Liver (tissue), 3 donors: ENCODE data around the gene SCP2.

ENCODE experiments used
- FOXA1 ChIP-seq: IDR thresholded peaks from 2 replicates; pipeline ENCODE4 v1.6.1; 2016; ENCODE audit warnings: antibody characterized with exemption
- HNF4G ChIP-seq: IDR thresholded peaks from 2 replicates; pipeline ENCODE4 v1.6.1; 2016; ENCODE audit warnings: antibody characterized with exemption
- TF ChIP-seq, protein P1 (sequence below): fragments of 150-350 bp; IDR thresholded peaks from 2 replicates; pipeline ENCODE4 v1.5.1; 2017; ENCODE audit warnings: improper control_type of control experiment, low read depth, low read length; ENCODE audit not compliant: missing input control
- TF ChIP-seq, protein P2 (sequence below): IDR thresholded peaks from 2 replicates; pipeline ENCODE4 v1.6.1; 2016; ENCODE audit warnings: antibody characterized with exemption
- donor health status: healthy.
- donor health status: healthy.

DNA sequence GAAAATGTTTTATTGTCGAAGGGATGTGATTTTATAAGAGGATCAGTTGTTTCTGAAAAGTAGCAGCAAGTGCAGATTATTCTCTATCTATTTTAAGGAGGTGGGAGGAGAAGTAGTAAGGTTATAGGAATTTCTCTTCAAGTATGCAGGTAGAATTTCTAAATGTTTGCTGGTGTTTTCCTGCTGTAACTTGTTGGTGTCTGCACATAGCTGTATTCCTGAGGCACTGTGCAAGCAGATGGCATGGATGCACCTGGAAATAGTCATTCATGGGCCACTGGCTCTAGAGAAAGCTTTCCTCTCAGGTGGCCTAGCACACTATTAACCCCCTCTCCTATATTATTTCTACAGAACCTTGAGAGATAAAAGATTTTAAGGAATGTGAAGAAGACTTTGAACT, 104.7 kb downstream of the SCP2 start:
- TF ChIP-seq HNF4G: no peak
- TF ChIP-seq, protein P1, sequence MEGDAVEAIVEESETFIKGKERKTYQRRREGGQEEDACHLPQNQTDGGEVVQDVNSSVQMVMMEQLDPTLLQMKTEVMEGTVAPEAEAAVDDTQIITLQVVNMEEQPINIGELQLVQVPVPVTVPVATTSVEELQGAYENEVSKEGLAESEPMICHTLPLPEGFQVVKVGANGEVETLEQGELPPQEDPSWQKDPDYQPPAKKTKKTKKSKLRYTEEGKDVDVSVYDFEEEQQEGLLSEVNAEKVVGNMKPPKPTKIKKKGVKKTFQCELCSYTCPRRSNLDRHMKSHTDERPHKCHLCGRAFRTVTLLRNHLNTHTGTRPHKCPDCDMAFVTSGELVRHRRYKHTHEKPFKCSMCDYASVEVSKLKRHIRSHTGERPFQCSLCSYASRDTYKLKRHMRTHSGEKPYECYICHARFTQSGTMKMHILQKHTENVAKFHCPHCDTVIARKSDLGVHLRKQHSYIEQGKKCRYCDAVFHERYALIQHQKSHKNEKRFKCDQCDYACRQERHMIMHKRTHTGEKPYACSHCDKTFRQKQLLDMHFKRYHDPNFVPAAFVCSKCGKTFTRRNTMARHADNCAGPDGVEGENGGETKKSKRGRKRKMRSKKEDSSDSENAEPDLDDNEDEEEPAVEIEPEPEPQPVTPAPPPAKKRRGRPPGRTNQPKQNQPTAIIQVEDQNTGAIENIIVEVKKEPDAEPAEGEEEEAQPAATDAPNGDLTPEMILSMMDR: no peak
- TF ChIP-seq FOXA1: no peak
- TF ChIP-seq, protein P2, sequence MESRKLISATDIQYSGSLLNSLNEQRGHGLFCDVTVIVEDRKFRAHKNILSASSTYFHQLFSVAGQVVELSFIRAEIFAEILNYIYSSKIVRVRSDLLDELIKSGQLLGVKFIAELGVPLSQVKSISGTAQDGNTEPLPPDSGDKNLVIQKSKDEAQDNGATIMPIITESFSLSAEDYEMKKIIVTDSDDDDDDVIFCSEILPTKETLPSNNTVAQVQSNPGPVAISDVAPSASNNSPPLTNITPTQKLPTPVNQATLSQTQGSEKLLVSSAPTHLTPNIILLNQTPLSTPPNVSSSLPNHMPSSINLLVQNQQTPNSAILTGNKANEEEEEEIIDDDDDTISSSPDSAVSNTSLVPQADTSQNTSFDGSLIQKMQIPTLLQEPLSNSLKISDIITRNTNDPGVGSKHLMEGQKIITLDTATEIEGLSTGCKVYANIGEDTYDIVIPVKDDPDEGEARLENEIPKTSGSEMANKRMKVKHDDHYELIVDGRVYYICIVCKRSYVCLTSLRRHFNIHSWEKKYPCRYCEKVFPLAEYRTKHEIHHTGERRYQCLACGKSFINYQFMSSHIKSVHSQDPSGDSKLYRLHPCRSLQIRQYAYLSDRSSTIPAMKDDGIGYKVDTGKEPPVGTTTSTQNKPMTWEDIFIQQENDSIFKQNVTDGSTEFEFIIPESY: no peak
